IMR-90 (cell line): ENCODE results near the gene ZBTB44. TPM values are rescaled to one million over a fixed set of nuclear protein-coding genes. Genes with fewer than 3 reads are reported as not detected.

ENCODE experiments used
- ATAC-seq: fragments of 200-7000 bp; cut with Tn5 transposase; 2 replicates; pipeline ENCODE4 v1.9.1; 2020; ENCODE audit warnings: low read depth, mild to moderate bottlenecking, moderate library complexity
- BruUV-seq: library from RNA; stranded (reverse); fragments of 400-500 nt; replicated peaks from 2 replicates; lab custom pipeline; 2021; lab: Mats Ljungman, UMichigan
- CTCF ChIA-PET: fragments of 300-600 bp; formaldehyde crosslinking; extraction: SDS; loops from one replicate; lab custom pipeline; 2021; ENCODE audit warnings: antibody characterized with exemption; lab: Yijun Ruan, JAX
- POLR2A ChIA-PET: fragments of 300-600 bp; sonication (Branson Sonifier 250); formaldehyde crosslinking; loops from one replicate; lab custom pipeline; 2022; ENCODE audit warnings: antibody characterized with exemption; ENCODE audit not compliant: unreplicated experiment; lab: Charles Lee
- DNase-seq: peaks from one replicate; pipeline ENCODE4 v3.0.0; 2013
- H2AFZ ChIP-seq: replicated peaks from 2 replicates; pipeline ENCODE3; 2013; ENCODE audit warnings: low read length, mild to moderate bottlenecking; ENCODE audit not compliant: poor library complexity
- H2AK5ac ChIP-seq: 2 replicates; pipeline ENCODE4 v1.6.1; 2013; ENCODE audit warnings: low read depth, low read length, inconsistent platforms
- H2AK9ac ChIP-seq: replicated peaks from 2 replicates; pipeline ENCODE3; 2013; ENCODE audit warnings: mild to moderate bottlenecking, low read depth, low read length, moderate library complexity; ENCODE audit not compliant: poor library complexity
- H2BK120ac ChIP-seq: 2 replicates; pipeline ENCODE4 v1.6.1; 2013; ENCODE audit warnings: low read depth, low read length, inconsistent platforms
- H2BK15ac ChIP-seq: 3 replicates; pipeline ENCODE4 v1.6.1; 2013; ENCODE audit warnings: low read depth, low read length, inconsistent platforms
- H2BK20ac ChIP-seq: 2 replicates; pipeline ENCODE4 v1.6.1; 2013; ENCODE audit warnings: low read depth, mild to moderate bottlenecking, inconsistent platforms, low read length, moderate library complexity
- H2BK5ac ChIP-seq: 2 replicates; pipeline ENCODE4 v1.6.1; 2013; ENCODE audit warnings: mild to moderate bottlenecking, low read depth, low read length, inconsistent platforms; ENCODE audit not compliant: poor library complexity, severe bottlenecking
- H3K14ac ChIP-seq: replicated peaks from 2 replicates; pipeline ENCODE4 v1.6.1; 2013; ENCODE audit warnings: low read depth, low read length, inconsistent platforms
- H3K18ac ChIP-seq: 2 replicates; pipeline ENCODE4 v1.6.1; 2013; ENCODE audit warnings: low read depth, low read length, control low read depth
- H3K23ac ChIP-seq: 2 replicates; pipeline ENCODE4 v1.6.1; 2013; ENCODE audit warnings: low read depth, low read length, inconsistent platforms
- H3K27ac ChIP-seq: 2 replicates; pipeline ENCODE4 v1.5.1; 2013; ENCODE audit warnings: mild to moderate bottlenecking, control low read depth, low read length; ENCODE audit not compliant: insufficient read depth
- H3K27me3 ChIP-seq: 2 replicates; pipeline ENCODE4 v1.6.1; 2013; ENCODE audit warnings: low read length; ENCODE audit not compliant: control insufficient read depth, insufficient read depth
- H3K36me3 ChIP-seq: 2 replicates; pipeline ENCODE4 v1.6.1; 2013; ENCODE audit warnings: low read length, mixed read lengths; ENCODE audit not compliant: control insufficient read depth, insufficient read depth
- H3K4ac ChIP-seq: 2 replicates; pipeline ENCODE4 v1.6.1; 2013; ENCODE audit warnings: low read depth, low read length, inconsistent platforms
- H3K4me1 ChIP-seq: 2 replicates; pipeline ENCODE4 v1.6.1; 2013; ENCODE audit warnings: low read length, mixed read lengths; ENCODE audit not compliant: control insufficient read depth, insufficient read depth
- H3K4me2 ChIP-seq: 2 replicates; pipeline ENCODE4 v1.6.1; 2013; ENCODE audit warnings: low read depth, mild to moderate bottlenecking, control low read depth, low read length, moderate library complexity
- H3K4me3 ChIP-seq: 2 replicates; pipeline ENCODE4 v1.5.1; 2013; ENCODE audit warnings: low read depth, mild to moderate bottlenecking, control low read depth, low read length, moderate library complexity; ENCODE audit not compliant: insufficient read depth
- H3K56ac ChIP-seq: 2 replicates; pipeline ENCODE4 v1.6.1; 2013; ENCODE audit warnings: low read length, inconsistent platforms; ENCODE audit not compliant: insufficient read depth; ENCODE audit errors: extremely low read depth
- H3K79me1 ChIP-seq, 2 experiments: 2 replicates each; pipeline ENCODE4 v1.6.1; 2013; ENCODE audit warnings: low read length in 2 of 2, inconsistent platforms in 1 of 2, low read depth in 1 of 2
- H3K9ac ChIP-seq: 2 replicates; pipeline ENCODE4 v1.6.1; 2013; ENCODE audit warnings: low read depth, low read length, control low read depth
- H3K9me1 ChIP-seq: 2 replicates; pipeline ENCODE4 v1.6.1; 2013; ENCODE audit warnings: low read length, inconsistent platforms; ENCODE audit not compliant: insufficient read depth
- H3K9me3 ChIP-seq: 2 replicates; pipeline ENCODE4 v1.6.1; 2013; ENCODE audit warnings: low read length; ENCODE audit not compliant: control insufficient read depth, insufficient read depth
- H4K20me1 ChIP-seq: 2 replicates; pipeline ENCODE4 v1.6.1; 2013; ENCODE audit warnings: low read length, inconsistent platforms; ENCODE audit not compliant: insufficient read depth
- H4K5ac ChIP-seq: 2 replicates; pipeline ENCODE4 v1.6.1; 2013; ENCODE audit warnings: mild to moderate bottlenecking, low read depth, low read length, control low read depth
- H4K8ac ChIP-seq, 2 experiments: 2 replicates each; pipeline ENCODE4 v1.6.1; 2013; ENCODE audit warnings: low read depth in 2 of 2, low read length in 2 of 2, control low read depth in 1 of 2, inconsistent platforms in 1 of 2
- H4K91ac ChIP-seq: 2 replicates; pipeline ENCODE4 v1.6.1; 2013; ENCODE audit warnings: low read depth, low read length, inconsistent platforms; ENCODE audit not compliant: insufficient read depth
- BHLHE40 ChIP-seq: fragments of 150-350 bp; IDR thresholded peaks from 2 replicates; pipeline ENCODE4 v1.6.1; 2016; ENCODE audit warnings: mild to moderate bottlenecking, low read depth, low read length
- WGBS, 2 experiments: methylation state at CpG; one replicate each; pipeline versions ENCODE4 v1.1.5 to v1.1.7; 2013; ENCODE audit warnings: missing lambda C conversion rate in 2 of 2; ENCODE audit not compliant: insufficient read length in 1 of 2; ENCODE audit errors: extremely low coverage in 2 of 2; 5-methylcytosine and 5-hydroxymethylcytosine counted together
- dilution Hi-C: fragments of 300-500 bp; cut with HindIII; formaldehyde crosslinking; loops from one replicate; pipeline ENCODE4 v1.14.3; 2018; ENCODE audit warnings: low sequenced_read_pairs; ENCODE audit not compliant: unreplicated experiment
- in situ Hi-C: fragments of 300-500 bp; cut with MboI; formaldehyde crosslinking; loops from 3 replicates; pipeline ENCODE4 v1.14.3; 2019; ENCODE audit warnings: low sequenced_read_pairs, inconsistent platforms, mixed read lengths
- intact Hi-C: fragments of 100-400 bp; cut with micrococcal nuclease; formaldehyde crosslinking; loops from 2 replicates; pipeline ENCODE4 v1.10.0; 2022
- polyA plus RNA-seq, 3 experiments: library from polyadenylated mRNA; depleted of rRNA; stranded (reverse); fragments of >200 nt; gene quantifications; 2 replicates each; pipeline ENCODE4 v1.2.3, GENCODE V29; 2012; ENCODE audit warnings: low replicate concordance in 1 of 3
- total RNA-seq: library from RNA; depleted of rRNA; stranded (reverse); fragments of >200 nt; gene quantifications from 2 replicates; pipeline ENCODE4 v1.2.3, GENCODE V29; 2012

Gene ZBTB44
- total and polyA plus RNA-seq, 2 of the 4 experiments (the other 2 are of a cell fraction) = 6.9 to 23.3 TPM

- intact Hi-C loops = no loop called here
- DNase-seq = no peak
- CTCF ChIA-PET = interaction anchor here (0.6 kb wide), 1 partner anchor 139 kb away, joined by 3 read pairs; no protein-coding TSS in a partner anchor
These were observed 42.4 kb downstream of the ZBTB44 start for GRCh38 chr11:130272336-130272735.

More at GRCh38 chr11:130272336-130272735, 42.4 kb downstream of the ZBTB44 start:
- POLR2A ChIA-PET = no interaction called here
- Histone ChIP-seq H3K23ac (no peak overlapping the region), H2BK20ac (no peak overlapping the region), H3K18ac (no peak overlapping the region), H4K20me1 (no peaks in the 10 kb centered on the region), H3K9me1 (no peaks in the 10 kb centered on the region), H2BK15ac (no peak overlapping the region), H4K5ac (no peak overlapping the region), H2AK9ac (no peak overlapping the region), H3K9me3 (no peaks in the 10 kb centered on the region), H3K4me2 (no peak overlapping the region), H3K36me3 (no peaks in the 10 kb centered on the region), H3K4me3 (no peak overlapping the region), H2AK5ac (no peak overlapping the region), H2BK5ac (no peak overlapping the region), H3K9ac (no peak overlapping the region), H2AFZ (no peak overlapping the region), H3K27ac (no peak overlapping the region), H4K91ac (no peak overlapping the region), H3K27me3 (no peaks in the 10 kb centered on the region), H3K4me1 (no peaks in the 10 kb centered on the region), H3K79me1 (no peaks in the 10 kb centered on the region; a peak in 1 of 4 replicates), H3K14ac (no peak overlapping the region), H3K56ac (no peak overlapping the region), H2BK120ac (no peak overlapping the region), H3K4ac (no peak overlapping the region), H4K8ac (no peak overlapping the region)
- no peak for TF ChIP-seq BHLHE40
- WGBS, 2 experiments = no CpG with 5 or more reads among the region's 2 CpGs
- in situ Hi-C loops = no loop called here
- no TSS peak for BruUV-seq
- ATAC-seq = no peak
- dilution Hi-C loops = no loop called here
